Activated T-cell treated with anti-CD3 and anti-CD28 coated beads, Interleukin-2, amount 50 U/mL, for 4 hours (primary cell): ENCODE measurements around the gene KRT37. TPM values are rescaled to one million over a fixed set of nuclear protein-coding genes. Genes with fewer than 3 reads are reported as not detected.
"Not testable (repeated sequence)": the region's sequence is repeated elsewhere in the genome, so short reads cannot be mapped to it uniquely, and the experiment has no call there.

Experiments used
- ATAC-seq, 2 donors: fragments of 200-7000 bp; cut with Tn5 transposase; one replicate each; pipeline ENCODE4 v1.10.0; 2021
- DNase-seq: peaks from one replicate; pipeline ENCODE4 v3.0.0-alpha.2; 2020
- H3K27me3 Mint-ChIP-seq: one replicate; pipeline ENCODE4 v1.8.0; 2021; ENCODE audit warnings: low read depth, mixed read lengths
- H3K36me3 Mint-ChIP-seq: one replicate; pipeline ENCODE4 v1.8.0; 2022; ENCODE audit warnings: mixed read lengths; ENCODE audit not compliant: insufficient read depth
- H3K4me1 Mint-ChIP-seq: one replicate; pipeline ENCODE4 v1.8.0; 2021; ENCODE audit warnings: low read depth, mixed read lengths
- H3K4me3 Mint-ChIP-seq: one replicate; pipeline ENCODE4 v1.8.0; 2021; ENCODE audit warnings: mild to moderate bottlenecking, moderate library complexity, mixed read lengths
- H3K9me3 Mint-ChIP-seq: one replicate; pipeline ENCODE4 v1.8.0; 2021; ENCODE audit warnings: mixed read lengths
- total RNA-seq, 3 donors: library from RNA; stranded (reverse); gene quantifications; one replicate each; pipeline ENCODE4 v1.2.1, GENCODE V29; 2021

Gene KRT37
- total RNA-seq, 3 donors from 2014 or later, result not detected

- ATAC-seq, H3K27me3 Mint-ChIP-seq, H3K4me1 Mint-ChIP-seq, H3K4me3 Mint-ChIP-seq, H3K36me3 Mint-ChIP-seq, H3K9me3 Mint-ChIP-seq, DNase-seq: not testable (repeated sequence)
Observed at GRCh38 chr17:41422586-41422985, 1.8 kb downstream of the KRT37 start.

GRCh38 chr17:41421617-41422016 is 2.8 kb downstream of the KRT37 start:
- ATAC-seq (no peak), DNase-seq (no peak)
- no peak overlapping the region for H3K4me3 Mint-ChIP-seq
- peaks cover 12% of the 10 kb centered on the region for H3K4me1 Mint-ChIP-seq
- no peaks in the 10 kb centered on the region for H3K27me3 Mint-ChIP-seq
- H3K9me3 Mint-ChIP-seq, result no peaks in the 10 kb centered on the region
- no peaks in the 10 kb centered on the region for H3K36me3 Mint-ChIP-seq

GRCh38 chr17:41421116-41421515 is 3.3 kb downstream of the KRT37 start:
- H3K4me3 Mint-ChIP-seq, result no peak overlapping the region
- H3K36me3 Mint-ChIP-seq, result no peaks in the 10 kb centered on the region
- ATAC-seq (no peak), DNase-seq (no peak)
- no peaks in the 10 kb centered on the region for H3K27me3 Mint-ChIP-seq
- no peaks in the 10 kb centered on the region for H3K9me3 Mint-ChIP-seq
- H3K4me1 Mint-ChIP-seq, result peaks cover 12% of the 10 kb centered on the region

- no peaks in the 10 kb centered on the region for H3K27me3 Mint-ChIP-seq
- H3K4me1 Mint-ChIP-seq, result peaks cover 12% of the 10 kb centered on the region
- DNase-seq (no peak), ATAC-seq (no peak)
- H3K9me3 Mint-ChIP-seq, result no peaks in the 10 kb centered on the region
- H3K4me3 Mint-ChIP-seq, result no peak overlapping the region
- no peaks in the 10 kb centered on the region for H3K36me3 Mint-ChIP-seq
Observed at GRCh38 chr17:41420134-41420533, 4.3 kb downstream of the KRT37 start.

- Mint-ChIP-seq H3K9me3 (no peaks in the 10 kb centered on the region), H3K4me1 (peaks cover 12% of the 10 kb centered on the region), H3K4me3 (no peak overlapping the region), H3K36me3 (no peaks in the 10 kb centered on the region), H3K27me3 (no peaks in the 10 kb centered on the region)
- DNase-seq (no peak), ATAC-seq (no peak)
Observed at GRCh38 chr17:41419716-41420115, 4.7 kb downstream of the KRT37 start.

GRCh38 chr17:41418116-41418860 is 6.1 kb downstream of the KRT37 start:
- DNase-seq, result no peak
- Mint-ChIP-seq H3K27me3 (peaks cover 3% of the 10 kb centered on the region), H3K36me3 (no peaks in the 10 kb centered on the region), H3K4me3 (no peak overlapping the region), H3K4me1 (peaks cover 12% of the 10 kb centered on the region), H3K9me3 (no peaks in the 10 kb centered on the region)
- no peak for ATAC-seq

GRCh38 chr17:41417576-41418015 is 6.8 kb downstream of the KRT37 start:
- no peaks in the 10 kb centered on the region for H3K9me3 Mint-ChIP-seq
- H3K27me3 Mint-ChIP-seq, result peaks cover 3% of the 10 kb centered on the region
- H3K4me1 Mint-ChIP-seq, result peaks cover 12% of the 10 kb centered on the region
- H3K4me3 Mint-ChIP-seq, result no peak overlapping the region
- ATAC-seq (no peak), DNase-seq (no peak)
- no peaks in the 10 kb centered on the region for H3K36me3 Mint-ChIP-seq

GRCh38 chr17:41417127-41417526 is 7.3 kb downstream of the KRT37 start:
- no peak for ATAC-seq
- no peaks in the 10 kb centered on the region for H3K9me3 Mint-ChIP-seq

GRCh38 chr17:41416479-41416878 is 7.9 kb downstream of the KRT37 start:
- H3K4me3 Mint-ChIP-seq, result no peak overlapping the region
- H3K27me3 Mint-ChIP-seq, result peaks cover 3% of the 10 kb centered on the region
- no peaks in the 10 kb centered on the region for H3K9me3 Mint-ChIP-seq
- ATAC-seq (no peak), DNase-seq (no peak)
- H3K4me1 Mint-ChIP-seq, result peaks cover 12% of the 10 kb centered on the region
- H3K36me3 Mint-ChIP-seq, result no peaks in the 10 kb centered on the region

More at GRCh38 chr17:41417127-41417526, 7.3 kb downstream of the KRT37 start:
- Mint-ChIP-seq H3K36me3 (no peaks in the 10 kb centered on the region), H3K4me1 (peaks cover 12% of the 10 kb centered on the region), H3K27me3 (peaks cover 3% of the 10 kb centered on the region), H3K4me3 (no peak overlapping the region)
- DNase-seq, result no peak

GRCh38 chr17:41415833-41416335 is 8.5 kb downstream of the KRT37 start:
- H3K9me3 Mint-ChIP-seq, result no peaks in the 10 kb centered on the region
- H3K4me1 Mint-ChIP-seq, result peaks cover 12% of the 10 kb centered on the region
- H3K4me3 Mint-ChIP-seq, result no peak overlapping the region
- no peaks in the 10 kb centered on the region for H3K36me3 Mint-ChIP-seq
- H3K27me3 Mint-ChIP-seq, result peaks cover 3% of the 10 kb centered on the region
- ATAC-seq (no peak), DNase-seq (no peak)

GRCh38 chr17:41415411-41415810 is 9.0 kb downstream of the KRT37 start:
- Mint-ChIP-seq H3K9me3 (no peaks in the 10 kb centered on the region), H3K36me3 (no peaks in the 10 kb centered on the region), H3K27me3 (peaks cover 3% of the 10 kb centered on the region), H3K4me3 (no peak overlapping the region), H3K4me1 (peaks cover 12% of the 10 kb centered on the region)
- DNase-seq (no peak), ATAC-seq (no peak)

GRCh38 chr17:41413982-41414381 is 10.4 kb downstream of the KRT37 start:
- peaks cover 3% of the 10 kb centered on the region for H3K27me3 Mint-ChIP-seq
- H3K4me1 Mint-ChIP-seq, result peaks cover 14% of the 10 kb centered on the region
- ATAC-seq (no peak), DNase-seq (no peak)
- no peaks in the 10 kb centered on the region for H3K36me3 Mint-ChIP-seq
- H3K4me3 Mint-ChIP-seq, result no peak overlapping the region
- H3K9me3 Mint-ChIP-seq, result no peaks in the 10 kb centered on the region

- peaks cover 3% of the 10 kb centered on the region for H3K27me3 Mint-ChIP-seq
- no peaks in the 10 kb centered on the region for H3K9me3 Mint-ChIP-seq
- ATAC-seq (no peak), DNase-seq (no peak)
- H3K4me3 Mint-ChIP-seq, result no peak overlapping the region
- peaks cover 17% of the 10 kb centered on the region for H3K4me1 Mint-ChIP-seq
- H3K36me3 Mint-ChIP-seq, result no peaks in the 10 kb centered on the region
Observed at GRCh38 chr17:41413353-41413957, 10.9 kb downstream of the KRT37 start.

GRCh38 chr17:41411072-41411840 is 13.1 kb downstream of the KRT37 start:
- DNase-seq (no peak), ATAC-seq (no peak)
- no peaks in the 10 kb centered on the region for H3K36me3 Mint-ChIP-seq
- no peaks in the 10 kb centered on the region for H3K9me3 Mint-ChIP-seq
- H3K27me3 Mint-ChIP-seq, result peaks cover 3% of the 10 kb centered on the region
- peaks cover 12% of the 10 kb centered on the region for H3K4me1 Mint-ChIP-seq
- H3K4me3 Mint-ChIP-seq, result no peak overlapping the region
